GM12892 (cell line): ENCODE measurements around the gene LOXHD1.

ENCODE experiments used
- POLR2A ChIP-seq: IDR thresholded peaks from 2 replicates; pipeline ENCODE4 v1.6.1; 2011; ENCODE audit warnings: low read depth, low read length, control low read depth
- TAF1 ChIP-seq: IDR thresholded peaks from 2 replicates; pipeline ENCODE4 v1.6.1; 2011; ENCODE audit warnings: low read depth, mild to moderate bottlenecking, control low read depth, low read length, borderline replicate concordance

- TF ChIP-seq POLR2A, result no peak
- TF ChIP-seq TAF1, result no peak
Measured at GRCh38 chr18:46623541-46623940, 33.5 kb downstream of the LOXHD1 start.
